Esophagus squamous epithelium (tissue), 5 donors: Measurements from ENCODE around the gene IL34. TPM values are rescaled to one million over a fixed set of nuclear protein-coding genes. Genes with fewer than 3 reads are reported as not detected.
A peak's percentile ranks its signal among the peaks of the same experiment; 100 is the strongest.

Experiments used
- DNase-seq: peaks from one replicate; lab custom pipeline; 2025; lab: John Stamatoyannopoulos, UW
- H3K27ac ChIP-seq, 4 donors: fragments of 200-600 bp; sonication (generic); one replicate each; pipeline ENCODE4 v1.5.1; 2016 to 2019; ENCODE audit warnings: mild to moderate bottlenecking in 1 of 4
- H3K27me3 ChIP-seq, 4 donors: fragments of 200-600 bp; sonication (generic); 1 replicate in 3 of 4; 2 replicates in 1 of 4; pipeline versions ENCODE4 v1.5.1 to v1.6.0; 2017 to 2021; ENCODE audit warnings: antibody characterized with exemption in 1 of 4
- H3K36me3 ChIP-seq, 3 donors: fragments of 200-600 bp; sonication (generic); one replicate each; pipeline ENCODE4 v1.5.1; 2016 to 2019
- H3K4me1 ChIP-seq, 3 donors: fragments of 200-600 bp; sonication (generic); one replicate each; pipeline ENCODE4 v1.5.1; 2017 to 2019
- H3K4me3 ChIP-seq, 4 donors: fragments of 200-600 bp; sonication (generic); 1 replicate in 3 of 4; 2 replicates in 1 of 4; pipeline ENCODE4 v1.5.1; 2016 to 2019; ENCODE audit warnings: mild to moderate bottlenecking in 2 of 4, moderate library complexity in 1 of 4
- H3K9me3 ChIP-seq, 3 donors: fragments of 200-600 bp; sonication (generic); one replicate each; pipeline ENCODE4 v1.5.1; 2016 to 2019
- CTCF ChIP-seq, 6 experiments: fragments of 450-650 bp in 4 of 6; fragments of 200-600 bp in 2 of 6; sonication (generic) in 2 of 6; IDR thresholded peaks; one replicate each; pipeline ENCODE4 v1.5.1; 2016 to 2019; ENCODE audit warnings: antibody characterized with exemption in 6 of 6, mild to moderate bottlenecking in 4 of 6, moderate library complexity in 4 of 6
- POLR2A ChIP-seq, 4 donors: fragments of 450-650 bp; IDR thresholded peaks; one replicate each; pipeline ENCODE4 v1.6.1; 2017; ENCODE audit warnings: antibody characterized with exemption in 4 of 4, mild to moderate bottlenecking in 4 of 4, moderate library complexity in 3 of 4
- WGBS, 2 donors: methylation state at CpG; one replicate each; pipeline ENCODE4 v1.1.5; 2018; 5-methylcytosine and 5-hydroxymethylcytosine counted together
- intact Hi-C: fragments of 100-400 bp; cut with DNase I; formaldehyde crosslinking; loops from one replicate; pipeline ENCODE4 v1.15.0; 2022
- total RNA-seq, 4 donors: library from RNA; depleted of rRNA; stranded (reverse); fragments of >200 nt; gene quantifications; one replicate each; pipeline ENCODE4 v1.1.0, GENCODE V29; 2016
- donor health status: DM: yes; HTN: yes; CAD: no.

The IL34 gene
- total RNA-seq, 4 donors from 2014 or later = 3.2 to 26.6 (median 9.1) TPM

- Histone ChIP-seq H3K4me1 (peaks cover 22 to 47% (median 33%) of the 10 kb centered on the region in 3 donors), H3K36me3 (peaks cover 30 to 82% (median 46%) of the 10 kb centered on the region in 3 donors), H3K9me3 (no peaks in the 10 kb centered on the region), H3K4me3 (no peak overlapping the region), H3K27me3 (no peaks in the 10 kb centered on the region), H3K27ac (peak overlapping the region in 1 of 4 donors; percentile 19)
- intact Hi-C loops = loop anchor here (5.0 kb wide), 1 partner anchor 94 kb away; no protein-coding TSS in a partner anchor
- TF ChIP-seq CTCF (IDR thresholded peaks at IDR 0.05) (no peak), POLR2A (IDR thresholded peaks at IDR 0.05) (no peak)
- WGBS, 2 donors = 83 to 84% methylated on average over 7 to 16 of the region's 22 CpGs
- DNase-seq = no peak
Observed at GRCh38 chr16:70678121-70678897, 31.9 kb downstream of the IL34 start.

GRCh38 chr16:70678898-70679670 is 32.7 kb downstream of the IL34 start:
- no peaks in the 10 kb centered on the region for H3K27me3 ChIP-seq
- no peak for DNase-seq
- intact Hi-C loops = loop anchor here (5.0 kb wide), 1 partner anchor 93 kb away; no protein-coding TSS in a partner anchor
- peaks cover 30 to 77% (median 46%) of the 10 kb centered on the region in 3 donors for H3K36me3 ChIP-seq
- H3K4me1 ChIP-seq = peaks cover 29 to 55% (median 40%) of the 10 kb centered on the region in 3 donors
- no peak overlapping the region for H3K4me3 ChIP-seq
- H3K9me3 ChIP-seq = no peaks in the 10 kb centered on the region
- 70 to 73% methylated on average over 7 to 15 of the region's 31 CpGs for WGBS, 2 donors
- no peak for TF ChIP-seq POLR2A (IDR thresholded peaks at IDR 0.05)
- TF ChIP-seq CTCF (IDR thresholded peaks at IDR 0.05) = no peak
- peak overlapping the region in 2 of 4 donors; percentile 17 to 76 for H3K27ac ChIP-seq

GRCh38 chr16:70679671-70680494 is 33.5 kb downstream of the IL34 start:
- 90% methylated on average over 2 of the region's 80 CpGs; no CpG with 5 or more reads in 1 of the 2 donors for WGBS, 2 donors
- H3K36me3 ChIP-seq = peaks cover 30 to 69% (median 46%) of the 10 kb centered on the region in 3 donors
- intact Hi-C loops = loop anchor here (5.0 kb wide), 1 partner anchor 92 kb away; no protein-coding TSS in a partner anchor
- DNase-seq = no peak
- H3K4me1 ChIP-seq = peaks cover 37 to 63% (median 48%) of the 10 kb centered on the region in 3 donors
- peak overlapping the region in 1 of 4 donors; percentile 21 for H3K4me3 ChIP-seq
- no peaks in the 10 kb centered on the region for H3K9me3 ChIP-seq
- H3K27me3 ChIP-seq = no peaks in the 10 kb centered on the region
- TF ChIP-seq POLR2A (IDR thresholded peaks at IDR 0.05) = no peak
- peak in 4 of 6 experiments; percentile 37 to 60 (median 58) for TF ChIP-seq CTCF (IDR thresholded peaks at IDR 0.05)
- H3K27ac ChIP-seq = peak overlapping the region in 3 of 4 donors; percentile 76 to 95 (median 88)

- Histone ChIP-seq H3K27me3 (no peaks in the 10 kb centered on the region), H3K36me3 (peaks cover 30 to 61% (median 43%) of the 10 kb centered on the region in 3 donors), H3K27ac (peak overlapping the region; percentile 55 to 95 (median 82)), H3K9me3 (no peaks in the 10 kb centered on the region), H3K4me1 (peaks cover 42 to 67% (median 49%) of the 10 kb centered on the region in 3 donors), H3K4me3 (peak overlapping the region in 1 of 4 donors; percentile 19)
- DNase-seq = no peak
- 69 to 81% methylated on average over 3 to 10 of the region's 18 CpGs for WGBS, 2 donors
- TF ChIP-seq POLR2A (IDR thresholded peaks at IDR 0.05) (no peak), CTCF (IDR thresholded peaks at IDR 0.05) (no peak)
- intact Hi-C loops = no loop called here
Observed at GRCh38 chr16:70680495-70681381, 34.4 kb downstream of the IL34 start.
